ENCODE data around the gene ZNF605. TPM values are rescaled to one million over a fixed set of nuclear protein-coding genes. Genes with fewer than 3 reads are reported as not detected.

The ZNF605 gene
- total RNA-seq, 1 donor from 2014 or later = 6.6 TPM

- DNase-seq (ENCODE audit: low read depth) = no peak
- Histone ChIP-seq H3K4me3 (ENCODE audit: low read depth, low read length) (no peak overlapping the region), H3K36me3 (ENCODE audit: control insufficient read depth, insufficient read depth, low read length) (no peaks in the 10 kb centered on the region), H3K27me3 (ENCODE audit: control insufficient read depth, insufficient read depth, low read length) (no peaks in the 10 kb centered on the region)
- TF ChIP-seq CTCF (IDR thresholded peaks at IDR 0.05; ENCODE audit: insufficient read depth, low read length, poor library complexity, severe bottlenecking) = no peak
Measured at GRCh38 chr12:132950844-132951535, 5.1 kb downstream of the ZNF605 start.

GRCh38 chr12:132949936-132950837, 5.9 kb downstream of the ZNF605 start:
- Histone ChIP-seq H3K36me3 (ENCODE audit: control insufficient read depth, insufficient read depth, low read length) (no peaks in the 10 kb centered on the region), H3K4me3 (ENCODE audit: low read depth, low read length) (no peak overlapping the region), H3K27me3 (ENCODE audit: control insufficient read depth, insufficient read depth, low read length) (no peaks in the 10 kb centered on the region)
- TF ChIP-seq CTCF (IDR thresholded peaks at IDR 0.05; ENCODE audit: insufficient read depth, low read length, poor library complexity, severe bottlenecking) = no peak
- no peak for DNase-seq (ENCODE audit: low read depth)

- peaks cover 4% of the 10 kb centered on the region for H3K36me3 ChIP-seq (ENCODE audit: control insufficient read depth, insufficient read depth, low read length)
- no peak for DNase-seq (ENCODE audit: low read depth)
- H3K27me3 ChIP-seq (ENCODE audit: control insufficient read depth, insufficient read depth, low read length) = no peaks in the 10 kb centered on the region
- no peak for TF ChIP-seq CTCF (IDR thresholded peaks at IDR 0.05; ENCODE audit: insufficient read depth, low read length, poor library complexity, severe bottlenecking)
- no peak overlapping the region for H3K4me3 ChIP-seq (ENCODE audit: low read depth, low read length)
Measured at GRCh38 chr12:132948146-132949066, 7.7 kb downstream of the ZNF605 start.

GRCh38 chr12:132946246-132946820, 9.8 kb downstream of the ZNF605 start:
- DNase-seq (ENCODE audit: low read depth) = no peak
- H3K4me3 ChIP-seq (ENCODE audit: low read depth, low read length) = no peak overlapping the region
- H3K27me3 ChIP-seq (ENCODE audit: control insufficient read depth, insufficient read depth, low read length) = no peaks in the 10 kb centered on the region
- no peak for TF ChIP-seq CTCF (IDR thresholded peaks at IDR 0.05; ENCODE audit: insufficient read depth, low read length, poor library complexity, severe bottlenecking)
- H3K36me3 ChIP-seq (ENCODE audit: control insufficient read depth, insufficient read depth, low read length) = peaks cover 9% of the 10 kb centered on the region

GRCh38 chr12:132945806-132946205, 10.3 kb downstream of the ZNF605 start:
- DNase-seq (ENCODE audit: low read depth) = no peak
- H3K27me3 ChIP-seq (ENCODE audit: control insufficient read depth, insufficient read depth, low read length) = no peaks in the 10 kb centered on the region
- H3K36me3 ChIP-seq (ENCODE audit: control insufficient read depth, insufficient read depth, low read length) = peaks cover 9% of the 10 kb centered on the region
- TF ChIP-seq CTCF (IDR thresholded peaks at IDR 0.05; ENCODE audit: insufficient read depth, low read length, poor library complexity, severe bottlenecking) = no peak
- no peak overlapping the region for H3K4me3 ChIP-seq (ENCODE audit: low read depth, low read length)
